HG02884 (cell line): ENCODE measurements around the gene IPO4.

Experiments
- ATAC-seq: cut with Tn5 transposase; IDR thresholded peaks from one replicate; pipeline ENCODE4 v1.9.1; 2021; ENCODE audit warnings: mild to moderate bottlenecking, moderate library complexity; ENCODE audit not compliant: unreplicated experiment

The IPO4 gene

GRCh38 chr14:24150993-24151392 lies 37.6 kb downstream of the IPO4 start:
- no peak for ATAC-seq

GRCh38 chr14:24150567-24150966 lies 38.0 kb downstream of the IPO4 start:
- ATAC-seq: no peak

DNA sequence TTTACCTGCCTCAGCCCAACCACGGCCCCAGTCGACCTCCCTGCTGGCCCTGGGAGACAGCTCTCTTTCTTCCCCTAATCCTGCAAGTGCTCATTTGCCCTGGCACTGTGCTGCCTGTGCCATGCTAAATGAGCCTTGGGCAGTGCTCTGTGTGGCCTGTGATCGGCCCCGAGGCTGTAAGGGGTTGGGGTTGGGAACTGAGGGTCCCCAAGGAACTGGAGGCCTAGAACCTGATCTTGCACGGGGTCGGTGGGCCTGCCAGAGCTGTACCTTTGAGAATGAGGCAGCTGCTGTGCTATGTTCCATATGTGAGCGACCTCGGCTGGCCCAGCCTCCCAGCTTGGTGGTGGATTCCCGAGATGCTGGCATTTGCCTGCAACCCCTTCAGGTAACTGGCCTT lies 38.6 kb downstream of the IPO4 start:
- ATAC-seq: no peak

DNA sequence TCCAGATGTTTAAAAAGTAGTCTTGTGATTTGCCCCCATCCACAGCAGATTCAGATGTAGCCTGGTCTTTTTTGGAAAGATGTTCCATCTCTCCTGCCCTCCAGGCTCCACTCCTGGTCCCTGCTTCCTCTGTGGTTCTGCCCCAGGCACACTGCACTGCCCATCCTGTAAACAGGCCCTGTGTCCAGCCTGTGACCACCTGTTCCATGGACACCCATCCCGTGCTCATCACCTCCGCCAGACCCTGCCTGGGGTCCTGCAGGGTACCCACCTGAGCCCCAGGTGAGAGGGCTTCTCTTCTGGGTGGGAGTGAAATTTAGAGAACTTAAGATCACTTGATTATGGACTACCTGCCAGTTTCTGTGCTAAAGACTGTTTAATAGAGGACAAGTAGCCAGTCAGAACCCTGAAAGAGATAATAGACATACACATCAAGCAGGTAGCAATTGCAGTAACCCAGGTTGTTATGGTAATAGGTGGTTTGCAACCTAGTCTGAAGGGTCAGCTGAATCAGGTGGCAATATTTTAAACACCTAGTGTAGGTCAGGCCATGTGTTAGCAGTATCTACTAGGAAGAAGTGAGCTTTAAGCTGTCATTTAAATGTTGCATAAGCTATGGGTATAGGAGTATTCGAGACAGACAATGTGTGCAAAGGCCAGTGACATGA lies 39.2 kb downstream of the IPO4 start:
- ATAC-seq: no peak

GRCh38 chr14:24147761-24148428 lies 40.7 kb downstream of the IPO4 start:
- no peak for ATAC-seq

GRCh38 chr14:24146978-24147760 lies 41.4 kb downstream of the IPO4 start, which contains the start of gene RNF31:
Gene RNF31 (plus strand): TSS chr14:24147498. CDS start chr14:24147699, 201 bp downstream.
- ATAC-seq: peak; percentile 78

DNA sequence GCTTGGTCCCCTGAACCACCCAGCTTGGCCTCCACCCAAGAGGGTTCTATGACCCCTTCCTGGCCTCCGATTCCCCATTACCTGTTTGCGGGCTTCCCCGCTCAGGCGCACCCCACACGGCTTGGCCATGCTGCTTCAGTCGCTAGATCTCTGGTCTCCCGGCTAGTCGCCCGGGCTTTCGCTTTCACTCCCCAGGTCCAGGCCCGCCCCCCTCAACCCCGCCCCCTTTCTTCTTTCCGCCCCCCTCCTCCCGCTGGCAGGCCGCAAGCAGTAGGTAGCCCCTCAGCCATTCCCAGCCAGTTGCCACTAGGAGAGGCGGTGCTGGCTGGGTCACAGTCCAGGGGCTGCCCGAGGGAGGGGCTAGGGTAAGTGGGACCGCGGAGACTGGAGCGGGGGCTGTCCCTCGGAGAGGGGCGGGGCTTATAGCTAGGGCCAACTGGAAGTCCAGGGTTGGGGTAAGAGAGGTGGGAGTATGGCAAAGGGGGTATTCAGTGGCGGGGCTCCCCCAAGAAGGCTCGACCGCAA lies 42.1 kb downstream of the IPO4 start, which contains the start of gene PSME2:
TSS of gene PSME2 (minus strand) at position 158 of the 525 bp plus-strand sequence. CDS start at position 129, 29 bp downstream.
- peak; percentile 49 for ATAC-seq

DNA sequence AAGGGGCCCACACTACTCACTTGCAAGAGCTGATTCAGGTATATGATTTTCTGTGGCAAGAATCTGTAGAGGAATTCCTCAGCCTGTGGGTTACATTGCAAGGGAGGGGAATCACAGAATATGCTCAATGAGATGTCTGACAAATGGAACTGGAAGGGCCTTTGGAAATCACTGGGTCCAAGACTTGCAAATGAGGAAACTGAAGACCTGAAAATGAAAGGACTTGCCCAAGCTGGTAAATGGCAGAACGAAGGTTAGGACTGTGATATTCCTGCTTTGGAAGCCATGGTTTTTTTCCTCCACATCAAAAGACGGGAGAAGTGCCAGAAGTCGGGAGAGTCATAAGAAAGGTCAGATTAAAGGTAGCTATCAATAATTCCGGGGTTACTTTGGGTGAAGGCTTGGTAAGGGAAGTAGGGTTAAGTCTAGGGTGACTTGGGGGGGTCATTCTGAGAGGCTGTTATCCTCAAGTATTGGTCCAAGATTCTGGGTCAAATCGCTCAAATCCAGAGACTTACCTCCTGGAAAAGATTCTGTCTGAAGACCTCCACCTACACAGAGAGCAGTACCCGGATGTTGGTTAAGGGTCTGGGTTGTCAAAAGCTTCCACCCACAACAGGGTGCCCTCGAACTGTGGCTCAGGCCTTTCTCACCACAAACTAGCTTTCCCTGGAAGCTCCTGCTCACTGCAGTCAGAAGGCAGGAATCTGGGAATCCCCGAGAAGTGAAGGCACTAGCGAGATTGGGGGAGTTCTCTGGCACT lies 42.7 kb downstream of the IPO4 start:
- ATAC-seq: no peak

- ATAC-seq: no peak
Measured at GRCh38 chr14:24145219-24145618, 43.4 kb downstream of the IPO4 start.

GRCh38 chr14:24144451-24144850 lies 44.2 kb downstream of the IPO4 start:
- ATAC-seq: no peak

DNA sequence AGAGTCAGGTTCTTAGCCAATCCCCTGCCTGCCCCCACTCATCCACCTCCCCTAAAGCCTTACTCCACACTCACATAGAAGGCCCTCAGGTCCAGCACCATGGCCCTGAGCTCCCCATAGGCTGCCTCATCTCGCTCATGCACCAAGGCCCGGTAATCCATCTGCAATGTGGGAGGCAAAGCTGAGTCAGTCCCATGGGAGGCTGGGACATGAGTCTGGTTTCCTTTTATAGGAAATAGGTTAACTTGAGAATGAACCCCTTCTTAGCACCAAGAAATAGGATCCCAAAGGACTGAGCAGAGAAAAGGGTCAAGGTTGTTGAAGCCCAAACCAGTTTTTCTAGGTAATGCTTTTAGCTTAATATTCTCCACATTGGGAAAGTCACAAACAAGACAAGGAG lies 45.1 kb downstream of the IPO4 start:
- no peak for ATAC-seq

DNA sequence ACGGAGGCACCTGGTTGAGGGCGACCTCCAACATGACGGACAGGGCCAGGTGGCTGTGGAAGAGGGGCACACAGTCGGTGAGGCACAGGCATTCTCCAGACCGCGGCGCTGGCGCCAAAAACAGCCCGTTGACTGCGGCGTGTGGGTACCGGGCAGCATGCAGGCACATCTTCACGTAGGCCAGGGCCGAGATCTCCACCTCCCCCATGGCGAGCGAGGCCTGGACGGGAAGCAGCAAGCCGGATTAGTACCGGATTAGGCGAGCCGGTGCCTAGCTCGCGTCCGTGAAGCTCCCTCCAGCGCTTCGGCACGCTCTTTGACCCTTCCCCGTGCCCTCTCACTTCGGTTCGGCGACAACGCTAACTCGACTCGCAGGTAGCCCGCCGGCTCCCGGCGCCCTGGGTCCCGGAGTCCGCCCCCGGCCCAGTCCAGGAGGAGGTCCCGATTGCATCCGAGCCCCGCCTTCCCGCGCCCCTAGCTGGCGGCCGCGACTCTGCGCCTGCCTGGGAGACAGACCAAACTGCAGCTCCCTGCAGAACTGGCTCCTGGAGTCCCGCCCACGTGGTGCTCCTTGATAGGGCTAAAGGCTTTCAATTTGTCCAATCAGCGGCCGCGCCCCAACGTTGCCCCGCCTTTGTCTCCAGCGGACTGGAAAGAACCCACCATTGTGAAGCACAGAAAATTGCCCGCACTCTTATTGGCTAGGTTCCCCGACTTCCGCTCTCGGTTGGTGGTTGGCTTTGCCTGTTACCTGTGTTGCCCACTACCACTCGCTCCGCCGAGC lies 47.3 kb downstream of the IPO4 start, which contains the start of gene EMC9:
TSS of gene EMC9 (minus strand) at position 495 of the 784 bp plus-strand sequence. CDS start at position 208, 287 bp downstream.
- peak; percentile 72 for ATAC-seq

GRCh38 chr14:24139272-24139934 lies 49.2 kb downstream of the IPO4 start:
- no peak for ATAC-seq

GRCh38 chr14:24138396-24139271 lies 50.0 kb downstream of the IPO4 start:
- ATAC-seq: no peak

GRCh38 chr14:24137529-24138395 lies 50.9 kb downstream of the IPO4 start:
- ATAC-seq: no peak

GRCh38 chr14:24136684-24137528 lies 51.7 kb downstream of the IPO4 start:
- no peak for ATAC-seq
